Measurements from ENCODE around the gene ZNHIT1. TPM values are rescaled to one million over a fixed set of nuclear protein-coding genes. Genes with fewer than 3 reads are reported as not detected.
A peak's percentile ranks its signal among the peaks of the same experiment; 100 is the strongest.

The ZNHIT1 gene
- polyA plus RNA-seq = 10 to 100 TPM; 56.0 to 73.2 TPM

DNA sequence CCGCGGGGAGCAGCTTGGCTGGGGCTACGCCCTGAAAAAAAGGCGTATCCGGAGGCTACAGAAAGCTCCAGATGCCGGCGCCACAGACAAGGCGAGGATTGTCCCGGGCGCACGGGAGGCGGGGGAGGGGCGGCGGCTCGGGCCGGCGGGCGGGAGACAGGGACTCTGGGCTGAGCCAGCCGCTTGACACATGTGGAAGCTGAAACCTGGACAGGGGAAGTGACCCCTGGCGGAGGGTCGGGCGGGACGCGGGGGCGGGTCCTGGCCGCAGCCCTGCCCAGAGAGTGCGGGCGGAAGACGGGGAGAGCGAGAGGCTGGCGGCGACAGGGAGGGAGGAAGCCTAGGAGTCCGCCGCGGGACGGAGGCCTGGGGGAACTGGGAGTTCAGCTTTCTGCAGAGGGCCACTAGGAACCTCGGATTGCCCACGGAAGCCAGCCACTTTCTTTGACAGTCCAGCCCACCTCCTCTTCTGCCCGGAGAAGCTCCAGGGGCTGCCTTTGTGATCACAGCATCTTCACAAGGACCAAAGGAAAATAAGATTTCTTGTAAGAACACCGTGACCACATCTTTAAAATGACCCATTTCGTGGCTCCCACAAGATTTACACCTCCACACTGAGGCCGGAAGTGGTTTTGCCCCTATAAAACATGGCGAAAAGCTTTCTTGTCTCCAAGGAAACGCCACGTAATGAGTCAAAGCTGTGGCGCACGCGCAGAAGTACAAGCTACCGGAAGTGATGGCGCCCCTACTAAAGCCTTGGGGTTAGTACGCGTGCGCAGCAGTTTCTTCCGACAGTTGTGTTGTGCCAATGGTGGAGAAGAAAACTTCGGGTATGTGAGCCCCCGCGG, at the start of gene ZNHIT1, which contains the start of gene PLOD3:
TSS of gene ZNHIT1 (plus strand) at position 778 of the 848 bp plus-strand sequence. CDS start at position 809, 31 bp downstream.
TSS of gene PLOD3 (minus strand) at position 194 of the 848 bp plus-strand sequence. CDS start 307 bp downstream, outside the sequence.
- Histone ChIP-seq H3K9me3 (ENCODE audit: control insufficient read depth in 2 of 2, insufficient read depth in 1 of 2, low read depth in 1 of 2, low read length in 1 of 2) (no peaks in the 10 kb centered on the region), H3K4me1 (ENCODE audit: control insufficient read depth in 2 of 2, insufficient read depth in 2 of 2, low read length in 1 of 2) (peaks cover 0 to 8% of the 10 kb centered on the region in 2 donors), H3K4me3 (ENCODE audit: low read depth in 1 of 2, low read length in 2 of 2) (peak within 1 kb of the TSS; percentile 69 to 87), H3K27ac (ENCODE audit: low read depth in 2 of 2, low read length in 1 of 2) (peak within 1 kb of the TSS; percentile 84 to 86), H3K36me3 (ENCODE audit: control insufficient read depth in 2 of 2, insufficient read depth in 2 of 2, low read length in 1 of 2) (peaks cover 0 to 4% of the 10 kb centered on the region in 2 donors), H3K27me3 (ENCODE audit: control insufficient read depth in 1 of 2, insufficient read depth in 2 of 2, low read length in 2 of 2) (no peaks in the 10 kb centered on the region)
- 1% methylated on average over 57 of the region's 57 CpGs for WGBS, 2 donors

DNA sequence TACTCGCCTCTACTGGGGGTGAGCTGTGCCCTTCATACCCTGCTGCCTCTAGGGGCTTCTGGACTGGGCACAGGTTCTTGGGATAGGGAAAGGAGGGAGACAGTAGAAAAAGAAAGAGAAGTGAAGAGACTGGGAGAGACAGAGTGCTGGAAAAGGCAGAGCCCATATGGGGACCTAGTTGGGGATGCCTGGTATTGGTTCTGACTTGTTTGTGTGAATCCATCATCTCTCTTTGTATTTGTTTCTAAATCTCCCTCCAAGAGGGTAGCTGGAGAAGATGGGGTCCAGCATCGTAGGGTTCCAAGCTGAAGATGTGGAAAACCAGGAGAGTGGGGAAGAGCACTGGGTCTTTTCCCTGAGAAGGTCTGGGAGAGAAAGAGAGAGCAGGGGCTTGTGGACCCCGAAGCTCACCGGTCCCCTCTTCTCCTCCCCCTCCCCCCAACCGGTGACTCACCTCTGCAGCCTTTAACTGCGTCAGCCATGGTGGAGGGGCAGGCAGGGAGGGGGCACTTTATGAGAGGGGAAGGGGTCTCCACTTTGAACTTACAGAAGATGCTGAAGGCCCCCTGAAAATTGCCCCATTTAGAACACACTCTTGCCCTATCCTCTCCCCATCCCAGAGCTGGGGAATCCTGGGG, 49.4 kb upstream of the ZNHIT1 start:
- WGBS, 2 donors = 1 to 3% methylated on average over 6 of the region's 6 CpGs
- H3K9me3 ChIP-seq (ENCODE audit: control insufficient read depth in 2 of 2, insufficient read depth in 1 of 2, low read depth in 1 of 2, low read length in 1 of 2) = no peaks in the 10 kb centered on the region
- H3K4me3 ChIP-seq (ENCODE audit: low read depth in 1 of 2, low read length in 2 of 2) = no peak overlapping the region
- H3K27ac ChIP-seq (ENCODE audit: low read depth in 2 of 2, low read length in 1 of 2) = no peak overlapping the region
- H3K27me3 ChIP-seq (ENCODE audit: control insufficient read depth in 1 of 2, insufficient read depth in 2 of 2, low read length in 2 of 2) = peaks cover 5 to 38% of the 10 kb centered on the region in 2 donors
- H3K36me3 ChIP-seq (ENCODE audit: control insufficient read depth in 2 of 2, insufficient read depth in 2 of 2, low read length in 1 of 2) = no peaks in the 10 kb centered on the region
- peaks cover 22 to 33% of the 10 kb centered on the region in 2 donors for H3K4me1 ChIP-seq (ENCODE audit: control insufficient read depth in 2 of 2, insufficient read depth in 2 of 2, low read length in 1 of 2)

DNA sequence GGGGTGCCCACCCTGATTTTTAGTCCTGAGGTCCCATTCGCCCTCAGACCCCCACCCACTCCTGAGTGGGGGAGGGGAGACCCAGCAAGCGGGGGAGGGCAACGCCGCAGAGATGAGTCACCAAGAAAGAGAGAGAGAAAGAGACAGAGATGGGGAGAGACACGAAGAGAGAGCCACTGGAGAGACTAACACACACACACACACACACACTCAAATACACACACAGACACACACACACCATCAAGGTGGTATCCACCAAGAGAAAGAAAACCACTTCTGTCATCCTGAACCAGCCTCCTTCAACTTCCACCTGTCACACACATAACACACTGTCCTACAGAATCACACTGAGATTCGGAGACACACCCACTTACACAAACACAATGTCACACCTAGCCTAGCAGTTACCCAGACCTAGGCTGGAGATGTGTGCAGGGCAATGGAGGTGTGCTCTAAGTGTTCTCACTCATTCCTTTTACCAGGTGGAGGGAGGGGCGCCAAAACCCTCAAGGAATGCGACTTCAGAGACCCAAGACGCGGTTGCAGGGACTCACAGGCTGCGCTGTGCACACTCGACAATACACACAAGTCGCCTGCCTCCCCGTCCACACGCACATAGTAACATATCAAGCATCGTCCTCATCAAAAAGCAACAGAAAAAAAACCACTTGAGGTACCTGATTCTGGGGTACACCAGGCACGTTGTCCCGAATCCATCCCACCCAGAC, 48.7 kb upstream of the ZNHIT1 start:
- WGBS, 2 donors = 1 to 2% methylated on average over 18 of the region's 18 CpGs
- peaks cover 5 to 45% of the 10 kb centered on the region in 2 donors for H3K27me3 ChIP-seq (ENCODE audit: control insufficient read depth in 1 of 2, insufficient read depth in 2 of 2, low read length in 2 of 2)

DNA sequence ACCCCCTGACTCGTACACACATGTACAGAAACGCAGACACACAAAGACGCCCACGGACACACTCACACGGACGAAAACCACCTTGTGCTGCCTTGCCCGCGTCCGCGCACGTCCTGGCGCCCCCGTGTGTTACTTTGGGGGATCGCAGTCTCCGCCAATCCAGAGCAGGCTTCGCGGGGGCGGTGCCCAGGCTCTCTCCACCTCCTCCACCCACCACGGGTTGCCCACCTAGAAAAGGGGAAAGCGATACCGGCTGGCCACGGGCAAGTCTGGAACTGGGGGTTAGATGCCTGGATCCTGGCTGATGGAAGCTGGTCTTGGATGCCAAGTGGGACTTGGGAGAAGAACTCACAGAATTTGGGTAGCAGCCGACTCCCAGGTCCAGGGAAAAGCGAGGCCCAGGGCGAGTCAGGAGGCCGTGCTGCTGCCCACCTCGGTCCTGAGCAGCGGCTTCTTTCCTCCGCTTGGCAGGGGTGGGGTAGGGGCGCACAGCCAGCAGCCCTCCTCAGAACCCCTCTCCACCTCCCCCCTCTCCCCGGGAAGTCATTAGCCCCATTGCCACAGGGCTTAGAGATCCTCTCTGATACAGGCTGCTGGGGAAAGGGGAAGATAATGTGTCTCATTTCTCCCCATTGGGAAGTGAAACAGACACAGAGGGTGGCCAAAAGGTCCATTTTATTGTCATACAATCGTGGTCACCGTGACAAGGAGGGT, 48.0 kb upstream of the ZNHIT1 start:
- 1 to 3% methylated on average over 33 of the region's 33 CpGs for WGBS, 2 donors
- Histone ChIP-seq H3K27me3 (ENCODE audit: control insufficient read depth in 1 of 2, insufficient read depth in 2 of 2, low read length in 2 of 2) (peaks cover 5 to 48% of the 10 kb centered on the region in 2 donors), H3K4me1 (ENCODE audit: control insufficient read depth in 2 of 2, insufficient read depth in 2 of 2, low read length in 1 of 2) (peaks cover 12 to 28% of the 10 kb centered on the region in 2 donors), H3K27ac (ENCODE audit: low read depth in 2 of 2, low read length in 1 of 2) (no peak overlapping the region), H3K36me3 (ENCODE audit: control insufficient read depth in 2 of 2, insufficient read depth in 2 of 2, low read length in 1 of 2) (no peaks in the 10 kb centered on the region), H3K9me3 (ENCODE audit: control insufficient read depth in 2 of 2, insufficient read depth in 1 of 2, low read depth in 1 of 2, low read length in 1 of 2) (peaks cover 0 to 2% of the 10 kb centered on the region in 2 donors), H3K4me3 (ENCODE audit: low read depth in 1 of 2, low read length in 2 of 2) (no peak overlapping the region)

More for the DNA sequence above, 48.7 kb upstream of the ZNHIT1 start:
- no peak overlapping the region for H3K27ac ChIP-seq (ENCODE audit: low read depth in 2 of 2, low read length in 1 of 2)
- no peaks in the 10 kb centered on the region for H3K36me3 ChIP-seq (ENCODE audit: control insufficient read depth in 2 of 2, insufficient read depth in 2 of 2, low read length in 1 of 2)
- H3K4me1 ChIP-seq (ENCODE audit: control insufficient read depth in 2 of 2, insufficient read depth in 2 of 2, low read length in 1 of 2) = peaks cover 14 to 26% of the 10 kb centered on the region in 2 donors
- no peak overlapping the region for H3K4me3 ChIP-seq (ENCODE audit: low read depth in 1 of 2, low read length in 2 of 2)
- peaks cover 0 to 2% of the 10 kb centered on the region in 2 donors for H3K9me3 ChIP-seq (ENCODE audit: control insufficient read depth in 2 of 2, insufficient read depth in 1 of 2, low read depth in 1 of 2, low read length in 1 of 2)

- peaks cover 5 to 51% of the 10 kb centered on the region in 2 donors for H3K27me3 ChIP-seq (ENCODE audit: control insufficient read depth in 1 of 2, insufficient read depth in 2 of 2, low read length in 2 of 2)
- peaks cover 9 to 20% of the 10 kb centered on the region in 2 donors for H3K4me1 ChIP-seq (ENCODE audit: control insufficient read depth in 2 of 2, insufficient read depth in 2 of 2, low read length in 1 of 2)
- H3K27ac ChIP-seq (ENCODE audit: low read depth in 2 of 2, low read length in 1 of 2) = no peak overlapping the region
- no peak overlapping the region for H3K4me3 ChIP-seq (ENCODE audit: low read depth in 1 of 2, low read length in 2 of 2)
- H3K36me3 ChIP-seq (ENCODE audit: control insufficient read depth in 2 of 2, insufficient read depth in 2 of 2, low read length in 1 of 2) = no peaks in the 10 kb centered on the region
- WGBS, 2 donors = 3 to 4% methylated on average over 17 of the region's 17 CpGs
- H3K9me3 ChIP-seq (ENCODE audit: control insufficient read depth in 2 of 2, insufficient read depth in 1 of 2, low read depth in 1 of 2, low read length in 1 of 2) = peaks cover 0 to 2% of the 10 kb centered on the region in 2 donors
Measured at GRCh38 chr7:101170617-101171441, 47.1 kb upstream of the ZNHIT1 start.

- Histone ChIP-seq H3K27ac (ENCODE audit: low read depth in 2 of 2, low read length in 1 of 2) (no peak overlapping the region), H3K9me3 (ENCODE audit: control insufficient read depth in 2 of 2, insufficient read depth in 1 of 2, low read depth in 1 of 2, low read length in 1 of 2) (peaks cover 0 to 2% of the 10 kb centered on the region in 2 donors), H3K36me3 (ENCODE audit: control insufficient read depth in 2 of 2, insufficient read depth in 2 of 2, low read length in 1 of 2) (no peaks in the 10 kb centered on the region), H3K4me3 (ENCODE audit: low read depth in 1 of 2, low read length in 2 of 2) (no peak overlapping the region), H3K4me1 (ENCODE audit: control insufficient read depth in 2 of 2, insufficient read depth in 2 of 2, low read length in 1 of 2) (peaks cover 8 to 18% of the 10 kb centered on the region in 2 donors), H3K27me3 (ENCODE audit: control insufficient read depth in 1 of 2, insufficient read depth in 2 of 2, low read length in 2 of 2) (peaks cover 5 to 53% of the 10 kb centered on the region in 2 donors)
- WGBS, 2 donors = 1 to 2% methylated on average over 12 to 13 of the region's 13 CpGs
Measured at GRCh38 chr7:101171442-101171837, 46.5 kb upstream of the ZNHIT1 start.

DNA sequence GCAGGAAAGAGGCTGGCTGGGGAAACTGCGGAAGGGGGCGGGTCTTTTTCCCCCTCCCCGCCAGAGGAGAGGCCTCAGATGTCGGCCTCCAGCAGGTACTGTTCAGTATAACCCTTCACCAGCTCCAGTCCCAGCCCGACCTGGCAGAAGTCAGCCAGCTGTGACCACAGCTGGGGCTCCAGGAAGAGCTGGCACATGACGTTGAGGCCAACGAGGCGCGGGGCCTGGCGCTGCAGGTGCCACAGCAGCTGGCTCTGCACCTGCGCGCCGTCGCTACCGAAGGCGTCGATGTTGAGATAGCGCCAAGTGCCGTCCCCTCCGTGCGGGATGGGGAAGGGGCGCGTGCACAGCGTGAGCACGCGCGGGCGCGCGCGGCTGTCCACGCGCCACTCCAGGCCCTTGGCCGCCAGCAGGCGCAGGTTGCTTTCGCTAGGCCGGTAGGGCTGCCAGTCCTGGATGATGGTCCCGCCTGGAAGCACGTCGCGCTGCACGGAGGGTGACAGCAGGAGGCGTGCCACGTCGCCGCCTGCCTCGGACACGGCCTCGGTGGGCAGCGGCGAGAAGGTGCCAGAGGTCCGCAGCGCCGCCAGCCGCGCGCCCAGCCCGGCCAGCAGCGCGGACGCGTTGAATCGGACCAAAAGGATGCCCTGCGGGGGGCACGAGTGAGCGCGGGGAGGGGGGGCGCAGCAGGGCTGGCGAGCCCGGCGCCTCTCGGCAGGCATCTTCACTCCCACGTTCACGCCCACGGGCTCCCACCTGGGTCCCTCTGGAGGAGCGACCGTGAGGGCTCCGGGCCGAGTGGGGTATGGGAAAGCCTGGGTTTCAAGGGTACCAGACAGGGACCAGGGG, 45.7 kb upstream of the ZNHIT1 start:
- H3K36me3 ChIP-seq (ENCODE audit: control insufficient read depth in 2 of 2, insufficient read depth in 2 of 2, low read length in 1 of 2) = no peaks in the 10 kb centered on the region
- H3K4me3 ChIP-seq (ENCODE audit: low read depth in 1 of 2, low read length in 2 of 2) = no peak overlapping the region
- WGBS, 2 donors = 1 to 3% methylated on average over 74 to 79 of the region's 79 CpGs
- peaks cover 5 to 51% of the 10 kb centered on the region in 2 donors for H3K27me3 ChIP-seq (ENCODE audit: control insufficient read depth in 1 of 2, insufficient read depth in 2 of 2, low read length in 2 of 2)
- peaks cover 8 to 18% of the 10 kb centered on the region in 2 donors for H3K4me1 ChIP-seq (ENCODE audit: control insufficient read depth in 2 of 2, insufficient read depth in 2 of 2, low read length in 1 of 2)
- H3K27ac ChIP-seq (ENCODE audit: low read depth in 2 of 2, low read length in 1 of 2) = no peak overlapping the region
- peaks cover 0 to 2% of the 10 kb centered on the region in 2 donors for H3K9me3 ChIP-seq (ENCODE audit: control insufficient read depth in 2 of 2, insufficient read depth in 1 of 2, low read depth in 1 of 2, low read length in 1 of 2)

Measured in esophagus (tissue), 2 donors.